SK-N-SH treated with all-trans-retinoic acid at 6 μM for 48 hours (cell line): ENCODE data around the gene SLC1A7.

Source experiments
- ESRRG ChIP-seq: fragments of 250-450 bp; sonication (Bioruptor Pico); IDR thresholded peaks from 2 replicates; pipeline ENCODE4 v1.6.1; 2021; ENCODE audit warnings: mild to moderate bottlenecking
- GLIS3 ChIP-seq: fragments of 250-450 bp; sonication (Bioruptor Pico); IDR thresholded peaks from 2 replicates; pipeline ENCODE4 v1.5.0; 2020; ENCODE audit warnings: mild to moderate bottlenecking, moderate library complexity
- PPARA ChIP-seq: fragments of 250-450 bp; sonication (Bioruptor Pico); IDR thresholded peaks from 2 replicates; pipeline ENCODE4 v1.5.0; 2020; ENCODE audit warnings: mild to moderate bottlenecking, borderline replicate concordance
- SNAI2 ChIP-seq: fragments of 250-450 bp; sonication (Bioruptor Pico); IDR thresholded peaks from 2 replicates; pipeline ENCODE4 v1.5.0; 2020; ENCODE audit warnings: mild to moderate bottlenecking, moderate library complexity
- TCF4 ChIP-seq: fragments of 250-450 bp; sonication (Bioruptor Pico); IDR thresholded peaks from 2 replicates; pipeline ENCODE4 v1.8.0; 2021; ENCODE audit warnings: mild to moderate bottlenecking, moderate library complexity, borderline replicate concordance
- TOX ChIP-seq: fragments of 250-450 bp; sonication (Bioruptor Pico); IDR thresholded peaks from 2 replicates; pipeline ENCODE4 v1.8.0; 2021; ENCODE audit warnings: mild to moderate bottlenecking, moderate library complexity, borderline replicate concordance
- ZFP3 ChIP-seq: fragments of 250-450 bp; sonication (Bioruptor Pico); IDR thresholded peaks from 2 replicates; pipeline ENCODE4 v1.5.0; 2020; ENCODE audit warnings: mild to moderate bottlenecking, moderate library complexity
- ZFP30 ChIP-seq: fragments of 450-650 bp; formaldehyde crosslinking; IDR thresholded peaks from 2 replicates; pipeline ENCODE4 v1.5.0; 2022; ENCODE audit warnings: mild to moderate bottlenecking, moderate library complexity
- ZNF565 ChIP-seq: fragments of 450-650 bp; formaldehyde crosslinking; conservative IDR thresholded peaks from 2 replicates; pipeline ENCODE4 v1.5.0; 2020; ENCODE audit warnings: low read depth, mild to moderate bottlenecking, moderate library complexity
- ZNF8 ChIP-seq: fragments of 450-650 bp; formaldehyde crosslinking; IDR thresholded peaks from 2 replicates; pipeline ENCODE4 v1.5.0; 2020; ENCODE audit warnings: mild to moderate bottlenecking, moderate library complexity
- TF ChIP-seq, protein P1 (sequence below): fragments of 250-450 bp; sonication (Bioruptor Pico); IDR thresholded peaks from 2 replicates; pipeline ENCODE4 v1.5.1; 2021; ENCODE audit warnings: mild to moderate bottlenecking, moderate library complexity
- TF ChIP-seq, protein P2 (sequence below): fragments of 250-450 bp; sonication (Bioruptor Pico); IDR thresholded peaks from 2 replicates; pipeline ENCODE4 v1.5.1; 2020; ENCODE audit warnings: low read depth, mild to moderate bottlenecking, moderate library complexity

DNA sequence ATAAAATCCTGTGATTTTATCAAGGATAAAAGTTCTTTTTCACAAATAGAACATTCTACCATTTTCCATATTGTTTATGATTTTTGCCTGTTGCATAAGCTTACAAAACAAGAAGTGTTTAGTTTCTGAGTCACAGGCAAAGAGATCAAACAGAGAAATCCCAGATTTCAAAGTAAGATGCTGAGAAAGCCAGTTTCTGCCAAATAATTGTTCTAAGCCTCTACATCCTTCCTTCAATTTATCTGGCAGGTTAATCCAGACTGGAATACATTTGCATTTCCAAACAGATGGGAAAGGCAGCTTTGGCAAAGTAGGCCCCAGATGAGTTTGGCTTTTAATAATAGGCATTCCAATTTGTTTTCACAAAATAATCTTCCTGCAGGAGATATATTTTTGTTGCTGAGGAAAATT lies 2.5 kb downstream of the SLC1A7 start:
- TF ChIP-seq TOX (CRISPR knock-in tag) (no peak), GLIS3 (CRISPR knock-in tag) (no peak), TCF4 (CRISPR knock-in tag) (no peak), ZFP3 (CRISPR knock-in tag) (no peak), ZNF565 (CRISPR knock-in tag) (no peak), SNAI2 (CRISPR knock-in tag) (no peak), ESRRG (CRISPR knock-in tag) (no peak), ZFP30 (no peak), PPARA (CRISPR knock-in tag) (no peak), ZNF8 (CRISPR knock-in tag) (no peak)
- TF ChIP-seq, protein P1, sequence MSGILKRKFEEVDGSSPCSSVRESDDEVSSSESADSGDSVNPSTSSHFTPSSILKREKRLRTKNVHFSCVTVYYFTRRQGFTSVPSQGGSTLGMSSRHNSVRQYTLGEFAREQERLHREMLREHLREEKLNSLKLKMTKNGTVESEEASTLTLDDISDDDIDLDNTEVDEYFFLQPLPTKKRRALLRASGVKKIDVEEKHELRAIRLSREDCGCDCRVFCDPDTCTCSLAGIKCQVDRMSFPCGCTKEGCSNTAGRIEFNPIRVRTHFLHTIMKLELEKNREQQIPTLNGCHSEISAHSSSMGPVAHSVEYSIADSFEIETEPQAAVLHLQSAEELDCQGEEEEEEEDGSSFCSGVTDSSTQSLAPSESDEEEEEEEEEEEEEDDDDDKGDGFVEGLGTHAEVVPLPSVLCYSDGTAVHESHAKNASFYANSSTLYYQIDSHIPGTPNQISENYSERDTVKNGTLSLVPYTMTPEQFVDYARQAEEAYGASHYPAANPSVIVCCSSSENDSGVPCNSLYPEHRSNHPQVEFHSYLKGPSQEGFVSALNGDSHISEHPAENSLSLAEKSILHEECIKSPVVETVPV = no peak
- TF ChIP-seq, protein P2, sequence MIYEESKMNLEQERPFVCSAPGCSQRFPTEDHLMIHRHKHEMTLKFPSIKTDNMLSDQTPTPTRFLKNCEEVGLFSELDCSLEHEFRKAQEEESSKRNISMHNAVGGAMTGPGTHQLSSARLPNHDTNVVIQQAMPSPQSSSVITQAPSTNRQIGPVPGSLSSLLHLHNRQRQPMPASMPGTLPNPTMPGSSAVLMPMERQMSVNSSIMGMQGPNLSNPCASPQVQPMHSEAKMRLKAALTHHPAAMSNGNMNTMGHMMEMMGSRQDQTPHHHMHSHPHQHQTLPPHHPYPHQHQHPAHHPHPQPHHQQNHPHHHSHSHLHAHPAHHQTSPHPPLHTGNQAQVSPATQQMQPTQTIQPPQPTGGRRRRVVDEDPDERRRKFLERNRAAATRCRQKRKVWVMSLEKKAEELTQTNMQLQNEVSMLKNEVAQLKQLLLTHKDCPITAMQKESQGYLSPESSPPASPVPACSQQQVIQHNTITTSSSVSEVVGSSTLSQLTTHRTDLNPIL (CRISPR knock-in tag) = no peak
